ENCODE data around the gene SETD1A.

- TF ChIP-seq POLR2A (IDR thresholded peaks at IDR 0.05; ENCODE audit: low read depth, low read length) (no peak), SPI1 (IDR thresholded peaks at IDR 0.05; ENCODE audit: low read depth, low read length) (no peak), POLR2AphosphoS5 (IDR thresholded peaks at IDR 0.05; ENCODE audit: low read depth, low read length) (no peak), TAF1 (IDR thresholded peaks at IDR 0.05; ENCODE audit: low read depth, low read length) (no peak), POU2F2 (IDR thresholded peaks at IDR 0.05; ENCODE audit: low read depth, low read length) (no peak), PAX5 (IDR thresholded peaks at IDR 0.05; ENCODE audit: insufficient read depth, low read length, severe bottlenecking) (no peak)
Measured at GRCh38 chr16:30977502-30977901, 19.9 kb downstream of the SETD1A start.
